ENCODE results near the gene ADAMTSL3. TPM values are rescaled to one million over a fixed set of nuclear protein-coding genes. Genes with fewer than 3 reads are reported as not detected.

Gene ADAMTSL3
- total RNA-seq, 1 experiment from 2014 or later = 0.05 TPM

- no peak overlapping the region for H3K9ac ChIP-seq (ENCODE audit: low read length)
- peaks cover 11% of the 10 kb centered on the region; the same call in 1 of the 2 replicates for H3K27me3 ChIP-seq (ENCODE audit: insufficient read depth, low read length)
- H3K4me2 ChIP-seq (ENCODE audit: low read length) = no peak overlapping the region
- BruUV-seq (replicated peaks) = no TSS peak
- peaks cover 0 to 4% of the 10 kb centered on the region in 2 experiments; a peak in 1 of 4 replicates for H3K4me1 ChIP-seq (ENCODE audit: control insufficient read depth in 1 of 2, insufficient read depth in 2 of 2, low read length in 2 of 2)
- H3K4me3 ChIP-seq (replicated peaks in 1 of 2; ENCODE audit: low read depth in 1 of 2, low read length in 2 of 2) = no peak overlapping the region
- CTCF ChIA-PET = no interaction called here
- intact Hi-C loops (cut with micrococcal nuclease) = no loop called here
- POLR2A ChIA-PET = no interaction called here
- no peaks in the 10 kb centered on the region for H3K9me2 ChIP-seq (ENCODE audit: insufficient read depth)
- H3K36me3 ChIP-seq (ENCODE audit: control insufficient read depth in 1 of 2, insufficient read depth in 2 of 2, low read length in 2 of 2) = no peaks in the 10 kb centered on the region
- TF ChIP-seq, protein P1, sequence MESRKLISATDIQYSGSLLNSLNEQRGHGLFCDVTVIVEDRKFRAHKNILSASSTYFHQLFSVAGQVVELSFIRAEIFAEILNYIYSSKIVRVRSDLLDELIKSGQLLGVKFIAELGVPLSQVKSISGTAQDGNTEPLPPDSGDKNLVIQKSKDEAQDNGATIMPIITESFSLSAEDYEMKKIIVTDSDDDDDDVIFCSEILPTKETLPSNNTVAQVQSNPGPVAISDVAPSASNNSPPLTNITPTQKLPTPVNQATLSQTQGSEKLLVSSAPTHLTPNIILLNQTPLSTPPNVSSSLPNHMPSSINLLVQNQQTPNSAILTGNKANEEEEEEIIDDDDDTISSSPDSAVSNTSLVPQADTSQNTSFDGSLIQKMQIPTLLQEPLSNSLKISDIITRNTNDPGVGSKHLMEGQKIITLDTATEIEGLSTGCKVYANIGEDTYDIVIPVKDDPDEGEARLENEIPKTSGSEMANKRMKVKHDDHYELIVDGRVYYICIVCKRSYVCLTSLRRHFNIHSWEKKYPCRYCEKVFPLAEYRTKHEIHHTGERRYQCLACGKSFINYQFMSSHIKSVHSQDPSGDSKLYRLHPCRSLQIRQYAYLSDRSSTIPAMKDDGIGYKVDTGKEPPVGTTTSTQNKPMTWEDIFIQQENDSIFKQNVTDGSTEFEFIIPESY (IDR thresholded peaks at IDR 0.05; ENCODE audit: extremely low read depth, insufficient replicate concordance, low read length) = no peak
- TF ChIP-seq POLR2A (IDR thresholded peaks at IDR 0.05; ENCODE audit: borderline replicate concordance, extremely low read depth, insufficient read depth, insufficient read length) = no peak
- no peak for TF ChIP-seq SIN3A (IDR thresholded peaks at IDR 0.05; ENCODE audit: low read depth)
- TF ChIP-seq JUND (IDR thresholded peaks at IDR 0.05) = no peak
- TF ChIP-seq TCF7L2 (IDR thresholded peaks at IDR 0.05; ENCODE audit: borderline replicate concordance, extremely low read depth, insufficient read depth, insufficient read length) = no peak
- TF ChIP-seq ELF1 (IDR thresholded peaks at IDR 0.05; ENCODE audit: borderline replicate concordance, low read depth) = no peak
- TF ChIP-seq EZH2phosphoT487 (IDR thresholded peaks at IDR 0.05; ENCODE audit: borderline replicate concordance) = no peak
- TF ChIP-seq SRF (IDR thresholded peaks at IDR 0.05; ENCODE audit: low read depth) = no peak
- TF ChIP-seq REST (IDR thresholded peaks at IDR 0.05; ENCODE audit: low read depth) = no peak
- TF ChIP-seq SP1 (IDR thresholded peaks at IDR 0.05; ENCODE audit: low read depth) = no peak
- no peak for TF ChIP-seq CTCF (IDR thresholded peaks at IDR 0.05 in 2 of 3, conservative IDR thresholded peaks at IDR 0.05 in 1 of 3; ENCODE audit: borderline replicate concordance in 1 of 3, insufficient read depth in 1 of 3, low read depth in 2 of 3, low read length in 2 of 3)
- no peak for TF ChIP-seq EGR1 (IDR thresholded peaks at IDR 0.05; ENCODE audit: low read depth)
- TF ChIP-seq FOSL1 (IDR thresholded peaks at IDR 0.05; ENCODE audit: low read depth) = no peak
- no peak for TF ChIP-seq ZFX (IDR thresholded peaks at IDR 0.05)
- TF ChIP-seq YY1 (IDR thresholded peaks at IDR 0.05; ENCODE audit: extremely low read depth, insufficient replicate concordance, low read depth, low read length) = no peak
- TF ChIP-seq POLR2AphosphoS5 (IDR thresholded peaks at IDR 0.05; ENCODE audit: low read depth, low read length) = no peak
- TF ChIP-seq RAD21 (IDR thresholded peaks at IDR 0.05; ENCODE audit: low read depth) = no peak
- TF ChIP-seq, protein P2, sequence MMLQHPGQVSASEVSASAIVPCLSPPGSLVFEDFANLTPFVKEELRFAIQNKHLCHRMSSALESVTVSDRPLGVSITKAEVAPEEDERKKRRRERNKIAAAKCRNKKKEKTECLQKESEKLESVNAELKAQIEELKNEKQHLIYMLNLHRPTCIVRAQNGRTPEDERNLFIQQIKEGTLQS (IDR thresholded peaks at IDR 0.05) = no peak
- TF ChIP-seq, protein P3, sequence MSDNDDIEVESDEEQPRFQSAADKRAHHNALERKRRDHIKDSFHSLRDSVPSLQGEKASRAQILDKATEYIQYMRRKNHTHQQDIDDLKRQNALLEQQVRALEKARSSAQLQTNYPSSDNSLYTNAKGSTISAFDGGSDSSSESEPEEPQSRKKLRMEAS (IDR thresholded peaks at IDR 0.05) = no peak
- TF ChIP-seq CEBPB (IDR thresholded peaks at IDR 0.05; ENCODE audit: low read depth) = no peak
- no peaks in the 10 kb centered on the region for H4K20me1 ChIP-seq (ENCODE audit: insufficient read depth)
- DNase-seq (ENCODE audit: low read depth, low spot score) (no peak), ATAC-seq (no peak)
- H3K9me3 ChIP-seq (ENCODE audit: control insufficient read depth in 1 of 2, insufficient read depth in 1 of 2, low read depth in 1 of 2, low read length in 2 of 2) = no peaks in the 10 kb centered on the region
- RAD21 ChIA-PET (ENCODE audit: low non-redundant PET in 1 of 2, low total read pairs in 2 of 2, uncharacterized antibody in 2 of 2, unreplicated experiment in 2 of 2) = no interaction called here
- no peaks in the 10 kb centered on the region for H3K79me2 ChIP-seq (ENCODE audit: insufficient read depth, low read length)
- H2AFZ ChIP-seq (ENCODE audit: low read depth, low read length, poor library complexity, severe bottlenecking) = no peak overlapping the region
- H3K27ac ChIP-seq (ENCODE audit: low read depth, low read length) = no peak overlapping the region
These were observed 189.5 kb downstream of the ADAMTSL3 start for GRCh38 chr15:83843471-83843871.

All from HCT116 (cell line).